HCT116 (cell line): Measurements from ENCODE around the gene GFPT2.

Experiments used
- EZH2 ChIP-seq: fragments of 200-600 bp; sonication (generic); IDR thresholded peaks from 2 replicates; pipeline ENCODE4 v1.6.1; 2017; ENCODE audit warnings: antibody characterized with exemption, mixed run types
- TF ChIP-seq, protein P1 (sequence below), 3 experiments: fragments of 200-600 bp in 1 of 3; sonication (generic) in 1 of 3; IDR thresholded peaks in 2 of 3; conservative IDR thresholded peaks in 1 of 3; 2 replicates each; pipeline ENCODE4 v1.5.1; 2012 to 2017; ENCODE audit warnings: low read depth in 2 of 3, low read length in 2 of 3, antibody characterized with exemption in 1 of 3, borderline replicate concordance in 1 of 3, control low read depth in 1 of 3, mild to moderate bottlenecking in 1 of 3, mixed read lengths in 1 of 3, mixed run types in 1 of 3, moderate library complexity in 1 of 3; ENCODE audit not compliant: insufficient read depth in 1 of 3

DNA sequence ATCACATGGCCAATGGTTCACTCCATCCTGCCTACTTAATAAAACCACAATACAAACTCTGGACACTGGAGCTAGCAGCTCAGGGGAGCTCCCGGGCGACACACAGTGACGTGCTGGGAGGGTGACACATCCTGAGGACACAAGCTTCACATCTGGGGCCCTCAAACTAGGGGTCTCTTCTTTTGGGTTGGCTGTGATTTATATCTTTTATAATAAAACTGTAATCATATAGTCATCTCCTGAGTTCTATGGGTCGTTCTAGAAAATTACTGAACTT, 49.2 kb downstream of the GFPT2 start:
- TF ChIP-seq, protein P1, sequence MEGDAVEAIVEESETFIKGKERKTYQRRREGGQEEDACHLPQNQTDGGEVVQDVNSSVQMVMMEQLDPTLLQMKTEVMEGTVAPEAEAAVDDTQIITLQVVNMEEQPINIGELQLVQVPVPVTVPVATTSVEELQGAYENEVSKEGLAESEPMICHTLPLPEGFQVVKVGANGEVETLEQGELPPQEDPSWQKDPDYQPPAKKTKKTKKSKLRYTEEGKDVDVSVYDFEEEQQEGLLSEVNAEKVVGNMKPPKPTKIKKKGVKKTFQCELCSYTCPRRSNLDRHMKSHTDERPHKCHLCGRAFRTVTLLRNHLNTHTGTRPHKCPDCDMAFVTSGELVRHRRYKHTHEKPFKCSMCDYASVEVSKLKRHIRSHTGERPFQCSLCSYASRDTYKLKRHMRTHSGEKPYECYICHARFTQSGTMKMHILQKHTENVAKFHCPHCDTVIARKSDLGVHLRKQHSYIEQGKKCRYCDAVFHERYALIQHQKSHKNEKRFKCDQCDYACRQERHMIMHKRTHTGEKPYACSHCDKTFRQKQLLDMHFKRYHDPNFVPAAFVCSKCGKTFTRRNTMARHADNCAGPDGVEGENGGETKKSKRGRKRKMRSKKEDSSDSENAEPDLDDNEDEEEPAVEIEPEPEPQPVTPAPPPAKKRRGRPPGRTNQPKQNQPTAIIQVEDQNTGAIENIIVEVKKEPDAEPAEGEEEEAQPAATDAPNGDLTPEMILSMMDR (IDR thresholded peaks at IDR 0.05 in 2 of 3, conservative IDR thresholded peaks at IDR 0.05 in 1 of 3; ENCODE audit: borderline replicate concordance in 1 of 3, insufficient read depth in 1 of 3, low read depth in 2 of 3, low read length in 2 of 3) = no peak
- TF ChIP-seq EZH2 = no peak
